DMS53 (cell line): ENCODE results near the gene CISTR.
A peak's percentile ranks its signal among the peaks of the same experiment; 100 is the strongest.
"Not testable (repeated sequence)": the region's sequence is repeated elsewhere in the genome, so short reads cannot be mapped to it uniquely, and the experiment has no call there.

ENCODE experiments used
- DNase-seq: peaks from one replicate; lab custom pipeline; 2025; lab: John Stamatoyannopoulos, UW

CISTR gene

GRCh38 chr12:53718567-53718966 is 33.2 kb downstream of the CISTR start:
- DNase-seq: not testable (repeated sequence)

DNA sequence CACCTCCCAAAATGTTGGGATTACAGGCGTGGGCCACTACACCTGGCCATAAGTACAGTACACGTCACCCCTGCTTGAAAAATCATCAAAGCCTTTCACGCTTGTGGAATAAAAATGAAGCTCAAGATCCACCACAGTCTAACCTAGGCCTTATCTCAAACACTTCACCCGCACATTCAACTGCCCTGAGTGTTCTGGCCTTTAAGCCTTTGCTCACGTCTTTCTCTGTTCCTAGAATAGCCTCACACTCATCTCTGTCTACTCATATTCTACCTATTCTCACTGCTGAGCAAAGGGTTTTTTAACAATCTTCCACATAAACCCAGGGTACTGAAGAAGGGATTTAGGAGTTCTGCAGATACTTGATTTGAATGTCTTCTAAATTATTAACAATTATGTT is 34.5 kb downstream of the CISTR start:
- DNase-seq: no peak

DNA sequence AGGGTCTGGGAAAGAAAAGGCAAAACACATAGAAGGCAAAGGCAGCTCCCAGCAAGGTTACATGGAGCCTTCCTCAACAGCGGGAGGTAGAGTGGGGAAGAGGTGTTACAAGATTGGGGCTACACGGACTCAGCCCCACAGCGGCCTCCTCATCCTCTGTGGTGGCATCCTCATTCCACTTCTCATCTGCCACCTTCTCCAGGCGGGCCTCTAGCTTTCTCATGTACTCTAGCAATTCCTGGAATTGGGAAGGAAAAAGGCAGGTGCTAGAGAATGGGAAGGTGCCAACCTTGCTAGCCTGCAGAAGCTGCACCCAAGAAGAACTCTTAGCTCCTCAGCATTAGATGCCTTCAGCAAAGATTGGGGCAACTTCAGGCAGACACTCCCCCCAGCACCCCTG is 37.8 kb downstream of the CISTR start:
- no peak for DNase-seq

DNA sequence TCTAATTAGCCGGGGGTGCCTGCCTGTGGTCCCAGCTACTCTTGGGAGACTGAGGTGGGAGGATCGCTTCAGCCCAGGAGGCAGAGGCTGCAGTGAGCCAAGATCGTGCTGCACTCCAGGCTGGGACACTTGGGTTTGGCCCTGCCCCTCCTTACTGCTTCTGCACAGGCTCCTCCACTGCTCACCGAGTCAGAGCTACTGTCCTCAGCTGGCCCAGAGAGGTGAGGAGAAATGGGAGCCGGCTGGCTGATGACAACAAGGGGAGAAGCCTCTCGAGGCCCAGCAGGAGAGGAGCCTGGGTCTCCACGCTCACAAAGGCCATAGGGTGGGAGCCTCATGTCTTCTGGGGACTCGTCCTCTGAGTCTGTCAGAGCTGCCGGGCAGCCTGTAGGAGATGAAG is 38.3 kb downstream of the CISTR start:
- no peak for DNase-seq

GRCh38 chr12:53712059-53712643 is 39.6 kb downstream of the CISTR start:
- DNase-seq: no peak

DNA sequence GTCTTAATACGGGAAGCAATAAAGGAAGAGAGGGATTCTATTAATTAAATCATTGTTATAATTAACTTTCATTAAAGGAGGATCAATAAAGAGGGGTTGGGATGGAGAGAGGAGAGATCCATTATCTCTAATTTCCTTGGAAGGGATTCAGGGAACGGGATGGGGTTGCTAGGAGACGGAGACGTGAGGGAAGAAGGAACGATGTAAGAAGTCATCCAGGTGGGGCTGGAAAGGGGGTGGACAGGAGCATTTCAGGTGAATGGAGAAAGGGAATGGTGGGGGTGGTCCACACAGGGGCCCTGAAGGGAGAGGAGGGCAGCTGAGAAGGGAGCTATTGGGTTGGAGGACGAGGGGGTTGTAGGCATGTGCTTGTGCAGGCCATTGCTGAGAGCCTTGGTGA is 41.7 kb downstream of the CISTR start:
- DNase-seq: no peak

DNA sequence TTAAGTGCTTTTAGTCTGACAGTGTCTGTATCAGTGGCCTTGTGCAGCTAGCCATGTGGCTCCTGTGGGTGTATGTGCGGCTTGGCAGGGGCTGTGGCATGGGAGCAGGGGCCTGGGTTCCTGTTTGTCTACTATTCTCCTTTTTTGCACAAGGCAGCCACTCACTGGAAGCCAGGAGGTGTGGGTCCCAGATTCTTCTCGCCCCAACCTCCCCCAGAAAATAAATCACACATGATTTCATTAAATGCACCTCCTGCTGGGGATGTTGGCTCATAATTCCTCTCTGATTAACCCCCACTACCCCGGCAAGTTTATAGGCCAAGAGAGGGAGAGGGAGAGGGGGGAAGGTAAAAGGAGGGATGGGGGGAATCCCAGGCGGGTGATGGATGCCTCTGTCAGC is 42.1 kb downstream of the CISTR start:
- DNase-seq: no peak

DNA sequence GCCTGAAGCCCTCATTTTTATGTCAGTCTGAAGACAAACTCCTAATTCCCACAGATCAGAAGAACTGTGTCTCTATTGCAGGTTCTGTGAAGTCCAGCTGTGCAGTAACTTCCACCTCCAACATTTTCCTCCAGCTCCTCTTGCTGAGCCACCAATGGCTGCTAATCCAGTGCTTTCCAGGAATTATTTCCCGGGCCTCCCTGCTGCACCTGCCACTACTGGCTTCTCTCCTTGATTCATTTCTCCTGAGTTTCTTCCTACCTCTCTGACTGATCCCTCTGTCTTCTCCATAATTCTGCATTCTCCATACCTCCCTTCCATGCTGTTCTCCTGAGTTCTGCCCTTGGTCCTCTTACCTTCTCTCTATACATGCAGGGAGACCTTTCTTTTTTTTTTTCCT is 45.7 kb downstream of the CISTR start:
- DNase-seq: no peak

GRCh38 chr12:53703756-53704155 is 48.0 kb downstream of the CISTR start:
- DNase-seq: no peak

DNA sequence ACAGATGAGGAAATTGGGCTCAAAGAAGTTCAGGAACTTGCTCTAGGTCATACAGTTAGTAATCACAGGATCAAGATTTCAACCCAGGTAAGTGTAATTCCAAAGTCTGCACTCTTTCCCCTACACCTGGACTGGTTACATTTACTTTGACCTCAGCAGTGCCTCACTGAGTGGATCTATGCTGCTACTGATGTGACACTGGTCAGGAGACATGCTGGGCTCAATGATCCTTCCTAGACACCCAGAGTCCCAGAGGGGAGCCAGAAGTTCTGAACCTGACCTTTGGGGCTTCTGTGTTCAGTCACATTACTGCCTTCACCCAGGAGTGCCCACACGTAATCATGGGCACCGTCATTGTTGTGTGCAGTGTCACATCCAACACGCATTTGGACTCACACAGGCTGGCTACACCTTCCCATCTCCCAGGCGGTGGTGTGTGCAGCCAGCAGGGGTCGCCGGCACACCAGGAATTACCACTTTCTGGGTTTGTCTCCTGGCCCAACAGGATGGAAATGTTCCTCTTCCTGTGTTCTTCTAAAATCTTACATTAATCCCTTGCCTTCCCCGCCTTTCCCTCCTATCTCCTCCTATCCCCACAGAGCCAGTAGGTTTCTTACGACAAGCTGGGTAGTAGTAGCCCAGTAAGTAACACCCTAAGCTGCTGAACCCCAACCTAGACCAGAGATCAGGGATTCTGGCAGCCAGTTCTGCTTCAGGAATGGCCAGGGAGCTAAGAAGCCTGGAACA is 50.1 kb downstream of the CISTR start:
- DNase-seq: peak; percentile 85

DNA sequence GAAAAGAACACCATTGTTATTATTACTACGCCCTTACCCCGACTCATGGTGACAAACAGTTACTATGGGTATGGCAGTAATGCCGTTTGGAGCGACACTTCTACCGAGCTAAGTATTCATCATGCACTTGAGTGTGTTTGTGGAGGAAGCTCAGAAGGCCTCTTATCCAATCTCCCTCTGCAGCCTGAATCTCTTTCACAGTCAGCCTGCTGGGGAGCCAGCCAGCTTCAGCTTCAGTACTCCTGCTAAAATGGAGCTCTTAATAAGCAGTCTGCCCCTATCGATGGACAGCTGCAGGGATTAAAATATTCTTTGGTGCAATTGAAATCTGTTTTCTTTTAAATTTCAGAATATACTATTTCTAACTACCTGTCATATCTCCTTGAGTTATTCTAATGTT is 51.2 kb downstream of the CISTR start:
- DNase-seq: no peak

GRCh38 chr12:53699678-53700025 is 52.1 kb downstream of the CISTR start:
- DNase-seq: no peak

GRCh38 chr12:53698948-53699677 is 52.7 kb downstream of the CISTR start:
- DNase-seq: no peak

DNA sequence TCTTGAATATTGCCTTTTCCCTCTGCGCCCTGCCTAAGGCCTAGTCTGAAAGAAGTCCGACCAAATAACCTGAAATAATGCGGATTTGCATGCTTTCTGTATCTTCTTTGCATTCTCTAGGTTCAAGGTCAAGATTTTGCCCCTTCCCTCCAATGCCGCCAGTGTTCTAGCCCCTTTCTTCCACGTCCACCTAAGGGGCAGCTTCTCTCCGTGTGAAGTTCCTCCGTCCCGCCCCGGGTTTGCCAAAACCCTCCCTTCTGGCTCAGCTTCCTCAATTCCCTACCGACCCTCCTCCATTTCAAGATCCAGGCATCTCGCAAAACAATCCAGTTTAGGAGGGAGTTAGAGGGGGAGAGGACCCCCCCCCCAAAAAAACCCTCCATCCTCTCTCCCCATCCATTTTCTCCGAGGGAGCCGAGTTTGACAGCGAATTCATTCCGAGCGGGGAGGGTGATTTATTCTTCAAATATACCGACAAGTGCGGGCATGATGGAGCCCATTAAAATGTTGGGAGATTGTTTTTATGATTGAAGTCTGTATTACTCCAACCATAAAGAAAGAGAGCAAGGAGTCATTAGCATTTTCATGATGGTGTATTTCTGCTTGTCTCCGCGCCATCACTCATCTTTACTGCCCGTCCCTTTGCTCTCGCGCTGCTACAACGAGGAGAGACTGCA is 55.0 kb downstream of the CISTR start:
- no peak for DNase-seq
